ENCODE results near the gene OR51A4.

GRCh38 chr11:4983841-4984240, 36.4 kb upstream of the OR51A4 start:
- TF ChIP-seq CTCF (IDR thresholded peaks at IDR 0.05) (no peak), ZFX (IDR thresholded peaks at IDR 0.05; ENCODE audit: borderline replicate concordance) (no peak)
